GM21717 (cell line): ENCODE data around the gene THEM5.
"Not testable (repeated sequence)": the region's sequence is repeated elsewhere in the genome, so short reads cannot be mapped to it uniquely, and the experiment has no call there.

Source experiments
- ATAC-seq: cut with Tn5 transposase; IDR thresholded peaks from one replicate; pipeline ENCODE4 v1.9.1; 2021; ENCODE audit warnings: mild to moderate bottlenecking, moderate library complexity; ENCODE audit not compliant: unreplicated experiment

Gene THEM5

GRCh38 chr1:151853411-151853943 is at the start of gene THEM5:
Gene THEM5, minus strand, starts transcription at chr1:151853712. Its CDS starts 147 bp downstream, at chr1:151853565.
- no peak for ATAC-seq

- no peak for ATAC-seq
Measured at GRCh38 chr1:151902858-151903257, 49.3 kb upstream of the THEM5 start.

- ATAC-seq = not testable (repeated sequence)
Measured at GRCh38 chr1:151900804-151901203, 47.3 kb upstream of the THEM5 start.

GRCh38 chr1:151898519-151898991 is 45.0 kb upstream of the THEM5 start:
- no peak for ATAC-seq

GRCh38 chr1:151897991-151898431 is 44.5 kb upstream of the THEM5 start:
- ATAC-seq = no peak

GRCh38 chr1:151893176-151893924 is 39.8 kb upstream of the THEM5 start:
- no peak for ATAC-seq

GRCh38 chr1:151892190-151892589 is 38.7 kb upstream of the THEM5 start:
- no peak for ATAC-seq

GRCh38 chr1:151891512-151891911 is 38.0 kb upstream of the THEM5 start:
- no peak for ATAC-seq

- no peak for ATAC-seq
Measured at GRCh38 chr1:151888972-151889570, 35.6 kb upstream of the THEM5 start.

- ATAC-seq = no peak
Measured at GRCh38 chr1:151887028-151887427, 33.5 kb upstream of the THEM5 start.

- ATAC-seq = no peak
Measured at GRCh38 chr1:151885479-151885878, 32.0 kb upstream of the THEM5 start.

GRCh38 chr1:151884879-151885278 is 31.4 kb upstream of the THEM5 start:
- ATAC-seq = not testable (repeated sequence)

GRCh38 chr1:151884445-151884844 is 30.9 kb upstream of the THEM5 start:
- not testable (repeated sequence) for ATAC-seq

GRCh38 chr1:151883898-151884297 is 30.4 kb upstream of the THEM5 start:
- ATAC-seq = not testable (repeated sequence)

GRCh38 chr1:151882918-151883317 is 29.4 kb upstream of the THEM5 start:
- not testable (repeated sequence) for ATAC-seq

GRCh38 chr1:151882466-151882865 is 29.0 kb upstream of the THEM5 start:
- ATAC-seq = no peak

- no peak for ATAC-seq
Measured at GRCh38 chr1:151881479-151881878, 28.0 kb upstream of the THEM5 start.

GRCh38 chr1:151875419-151876097 is 22.0 kb upstream of the THEM5 start:
- ATAC-seq = no peak

- not testable (repeated sequence) for ATAC-seq
Measured at GRCh38 chr1:151872776-151873175, 19.3 kb upstream of the THEM5 start.

GRCh38 chr1:151871284-151872030 is 17.9 kb upstream of the THEM5 start:
- no peak for ATAC-seq

- no peak for ATAC-seq
Measured at GRCh38 chr1:151868486-151868885, 15.0 kb upstream of the THEM5 start.
